Endothelial cell (in vitro differentiated cells): ENCODE measurements around the gene TTLL8. TPM values are rescaled to one million over a fixed set of nuclear protein-coding genes. Genes with fewer than 3 reads are reported as not detected.

Experiments
- DNase-seq: peaks from one replicate; pipeline ENCODE4 v3.0.0; 2021; ENCODE audit warnings: low spot score
- H3K27ac Mint-ChIP-seq: one replicate; pipeline ENCODE4 v1.8.0; 2021; ENCODE audit warnings: mixed read lengths, inconsistent platforms; ENCODE audit not compliant: unreplicated experiment
- H3K27me3 Mint-ChIP-seq: one replicate; pipeline ENCODE4 v1.8.0; 2021; ENCODE audit warnings: mild to moderate bottlenecking, moderate library complexity, mixed read lengths, inconsistent platforms; ENCODE audit not compliant: unreplicated experiment
- H3K36me3 Mint-ChIP-seq: one replicate; pipeline ENCODE4 v1.8.0; 2021; ENCODE audit warnings: mild to moderate bottlenecking, low read depth, mixed read lengths, inconsistent platforms; ENCODE audit not compliant: unreplicated experiment
- H3K4me1 Mint-ChIP-seq: one replicate; pipeline ENCODE4 v1.8.0; 2021; ENCODE audit warnings: mild to moderate bottlenecking, mixed read lengths, inconsistent platforms; ENCODE audit not compliant: unreplicated experiment
- H3K4me3 Mint-ChIP-seq: one replicate; pipeline ENCODE4 v1.8.0; 2021; ENCODE audit warnings: mild to moderate bottlenecking, mixed read lengths, inconsistent platforms; ENCODE audit not compliant: unreplicated experiment
- H3K9me3 Mint-ChIP-seq: one replicate; pipeline ENCODE4 v1.8.0; 2021; ENCODE audit warnings: mixed read lengths, inconsistent platforms; ENCODE audit not compliant: unreplicated experiment
- CTCF ChIP-seq: fragments of 200-600 bp; sonication (generic); IDR thresholded peaks from one replicate; pipeline ENCODE4 v1.5.0; 2021; ENCODE audit warnings: antibody characterized with exemption; ENCODE audit not compliant: unreplicated experiment
- total RNA-seq: library from RNA; stranded (reverse); fragmentation: NEBNext Ultra II Directional; extraction: Animal tissue kit (Norgen Biotek cat#: 25700); gene quantifications from one replicate; pipeline ENCODE4 v1.2.1, GENCODE V29; 2021; ENCODE audit not compliant: unreplicated experiment

TTLL8 gene
- total RNA-seq, 1 donor from 2014 or later: not detected

DNA sequence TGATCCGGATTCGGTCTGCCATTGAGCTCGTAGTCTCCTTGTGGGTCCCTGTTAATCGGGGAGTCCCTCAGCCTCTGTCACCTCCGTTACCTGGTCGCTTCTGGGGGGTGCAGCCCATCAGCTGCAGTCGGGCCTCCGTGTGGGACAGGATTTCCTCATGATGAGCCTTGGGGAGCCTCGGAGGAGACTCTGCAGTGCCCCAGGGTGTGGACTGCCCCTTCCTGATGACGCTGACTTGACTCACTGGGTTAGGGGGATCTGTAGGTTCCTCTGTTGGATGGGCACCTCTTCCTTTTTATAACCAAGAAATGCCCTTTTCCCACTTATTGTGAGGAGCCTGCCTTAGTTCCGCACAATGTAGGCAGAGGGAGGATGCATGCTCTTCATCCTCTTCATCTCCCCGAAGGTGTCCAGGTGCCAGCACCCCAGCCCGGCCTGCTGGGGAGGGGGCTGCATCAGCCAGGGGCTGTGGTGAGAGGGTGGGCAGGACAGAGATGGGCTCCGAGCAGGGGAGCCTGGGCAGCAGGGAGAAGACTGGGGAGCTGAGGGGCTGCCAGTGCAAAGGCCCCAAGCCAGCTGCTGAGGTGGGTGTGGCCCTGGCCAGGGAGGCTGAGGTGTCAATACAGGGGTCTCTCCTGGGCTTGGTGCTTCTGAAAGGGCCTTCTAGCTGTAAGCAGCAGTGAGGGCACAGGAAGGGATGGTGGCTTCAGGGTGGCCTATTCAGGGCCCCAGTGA lies 13.5 kb upstream of the TTLL8 start:
- H3K4me1 Mint-ChIP-seq: peaks cover 6% of the 10 kb centered on the region
- H3K4me3 Mint-ChIP-seq: no peak overlapping the region
- H3K9me3 Mint-ChIP-seq: no peaks in the 10 kb centered on the region
- DNase-seq: no peak
- H3K27me3 Mint-ChIP-seq: peaks cover 3% of the 10 kb centered on the region
- H3K36me3 Mint-ChIP-seq: no peaks in the 10 kb centered on the region
- H3K27ac Mint-ChIP-seq: no peak overlapping the region
- no peak for TF ChIP-seq CTCF

- peaks cover 3% of the 10 kb centered on the region for H3K27me3 Mint-ChIP-seq
- no peak for TF ChIP-seq CTCF
These were observed 12.3 kb upstream of the TTLL8 start for GRCh38 chr22:50070366-50070765.

GRCh38 chr22:50068096-50068495 lies 10.0 kb upstream of the TTLL8 start:
- Mint-ChIP-seq H3K4me3 (no peak overlapping the region), H3K36me3 (no peaks in the 10 kb centered on the region), H3K27me3 (peaks cover 4% of the 10 kb centered on the region), H3K4me1 (no peaks in the 10 kb centered on the region), H3K9me3 (no peaks in the 10 kb centered on the region), H3K27ac (no peak overlapping the region)
- no peak for DNase-seq
- no peak for TF ChIP-seq CTCF

More at GRCh38 chr22:50070366-50070765, 12.3 kb upstream of the TTLL8 start:
- Mint-ChIP-seq H3K4me1 (no peaks in the 10 kb centered on the region), H3K27ac (no peak overlapping the region), H3K9me3 (no peaks in the 10 kb centered on the region), H3K36me3 (no peaks in the 10 kb centered on the region), H3K4me3 (no peak overlapping the region)
- DNase-seq: no peak

- Mint-ChIP-seq H3K36me3 (no peaks in the 10 kb centered on the region), H3K27ac (no peak overlapping the region), H3K4me3 (no peak overlapping the region), H3K9me3 (no peaks in the 10 kb centered on the region), H3K4me1 (no peaks in the 10 kb centered on the region), H3K27me3 (peaks cover 6% of the 10 kb centered on the region)
- no peak for DNase-seq
- no peak for TF ChIP-seq CTCF
These were observed 9.1 kb upstream of the TTLL8 start for GRCh38 chr22:50067244-50067643.

DNA sequence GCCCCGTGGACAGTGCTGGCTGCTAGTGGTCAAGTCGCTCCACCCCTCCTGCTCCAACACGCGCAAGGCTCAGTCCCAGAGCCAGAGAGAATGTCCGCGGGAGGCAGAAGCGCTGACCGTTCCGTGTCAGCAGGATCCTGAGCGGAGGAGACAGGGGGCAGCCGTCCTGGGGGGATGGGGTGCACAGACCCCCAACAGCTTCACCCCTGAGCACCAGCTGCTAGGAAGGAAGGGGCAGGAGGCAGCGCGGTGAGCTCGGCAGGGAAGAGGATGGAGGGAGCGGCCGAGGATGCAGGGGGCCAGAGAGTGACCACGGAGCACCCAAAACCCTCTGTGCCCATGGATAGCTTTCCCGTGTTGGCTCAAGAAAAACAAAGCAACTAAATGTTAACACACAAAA lies 6.4 kb upstream of the TTLL8 start:
- H3K27ac Mint-ChIP-seq: no peak overlapping the region
- no peak overlapping the region for H3K4me3 Mint-ChIP-seq
- no peak for DNase-seq
- H3K27me3 Mint-ChIP-seq: peaks cover 6% of the 10 kb centered on the region
- H3K36me3 Mint-ChIP-seq: no peaks in the 10 kb centered on the region
- no peaks in the 10 kb centered on the region for H3K9me3 Mint-ChIP-seq
- peaks cover 9% of the 10 kb centered on the region for H3K4me1 Mint-ChIP-seq
- TF ChIP-seq CTCF: no peak
